Mucosa of descending colon (tissue), 3 donors: ENCODE measurements around the gene CARMIL1. TPM values are rescaled to one million over a fixed set of nuclear protein-coding genes. Genes with fewer than 3 reads are reported as not detected.

Experiments used
- ATAC-seq: fragments of 200-7000 bp; cut with Tn5 transposase; one replicate; pipeline ENCODE4 v1.9.1; 2020; ENCODE audit warnings: mild to moderate bottlenecking, moderate library complexity
- DNase-seq, 3 donors: peaks; one replicate each; pipeline ENCODE4 v3.0.0-alpha.2; 2020
- H3K36me3 ChIP-seq: fragments of 200-600 bp; one replicate; pipeline ENCODE4 v1.8.0; 2021; ENCODE audit warnings: low read depth, mild to moderate bottlenecking
- H3K4me1 ChIP-seq: fragments of 200-600 bp; one replicate; pipeline ENCODE4 v1.8.0; 2021; ENCODE audit warnings: low read depth, mild to moderate bottlenecking
- H3K4me3 ChIP-seq: fragments of 200-600 bp; one replicate; pipeline ENCODE4 v1.8.0; 2021; ENCODE audit warnings: mild to moderate bottlenecking
- H3K9me3 ChIP-seq: fragments of 200-600 bp; one replicate; pipeline ENCODE4 v1.8.0; 2021; ENCODE audit warnings: mild to moderate bottlenecking
- intact Hi-C, 2 donors: fragments of 100-400 bp; cut with DNase I in 1 of 2; cut with micrococcal nuclease in 1 of 2; formaldehyde crosslinking; loops; one replicate each; pipeline versions ENCODE4 v1.11.0 to v1.11.1; 2022; cut with DNase I, micrococcal nuclease
- total RNA-seq, 3 donors: library from RNA; stranded (reverse); fragmentation: NEBNext Ultra II Directional in 2 of 3; extraction: Animal tissue kit (Norgen Biotek cat#: 25700) in 2 of 3; gene quantifications; one replicate each; pipeline versions ENCODE4 v1.2.1 to v1.2.4, GENCODE V29; 2021 to 2023
- TF ChIP-seq, protein P1 (sequence below): fragments of 200-600 bp; IDR thresholded peaks from one replicate; pipeline ENCODE4 v1.8.0; 2022; ENCODE audit warnings: antibody characterized with exemption, mild to moderate bottlenecking
- donor health status: DM: no; HTN: no; CAD: no; lungs with moderate emphysema.
- donor health status: DM: no; HTN: no; CAD: no.
- donor health status: DM: no; HTN: yes; CAD: no.

Gene CARMIL1
- total RNA-seq, 3 donors from 2014 or later = 21.8 to 61.0 (median 44.8) TPM

DNA sequence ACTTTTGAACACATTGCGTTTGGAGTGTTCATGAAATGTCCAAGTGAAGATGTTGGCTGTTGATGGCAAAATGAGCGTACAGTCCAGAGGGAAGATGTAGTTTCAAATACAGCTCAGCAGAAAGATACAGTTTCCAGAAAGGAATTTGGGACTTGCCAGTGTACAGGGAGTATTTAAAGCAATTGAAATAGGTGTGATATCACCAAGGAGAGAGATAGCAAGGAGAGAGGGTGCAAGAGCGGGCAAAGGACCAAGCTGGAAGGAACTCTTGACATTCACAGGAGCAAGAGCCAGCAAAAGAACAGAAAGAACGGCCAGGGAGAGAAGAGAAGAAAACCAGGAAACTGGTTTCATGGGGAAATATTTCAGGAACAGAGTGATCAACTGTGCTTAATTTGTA, 47.8 kb downstream of the CARMIL1 start:
- no peak overlapping the region for H3K4me3 ChIP-seq
- no peaks in the 10 kb centered on the region for H3K9me3 ChIP-seq
- no peaks in the 10 kb centered on the region for H3K36me3 ChIP-seq
- TF ChIP-seq, protein P1, sequence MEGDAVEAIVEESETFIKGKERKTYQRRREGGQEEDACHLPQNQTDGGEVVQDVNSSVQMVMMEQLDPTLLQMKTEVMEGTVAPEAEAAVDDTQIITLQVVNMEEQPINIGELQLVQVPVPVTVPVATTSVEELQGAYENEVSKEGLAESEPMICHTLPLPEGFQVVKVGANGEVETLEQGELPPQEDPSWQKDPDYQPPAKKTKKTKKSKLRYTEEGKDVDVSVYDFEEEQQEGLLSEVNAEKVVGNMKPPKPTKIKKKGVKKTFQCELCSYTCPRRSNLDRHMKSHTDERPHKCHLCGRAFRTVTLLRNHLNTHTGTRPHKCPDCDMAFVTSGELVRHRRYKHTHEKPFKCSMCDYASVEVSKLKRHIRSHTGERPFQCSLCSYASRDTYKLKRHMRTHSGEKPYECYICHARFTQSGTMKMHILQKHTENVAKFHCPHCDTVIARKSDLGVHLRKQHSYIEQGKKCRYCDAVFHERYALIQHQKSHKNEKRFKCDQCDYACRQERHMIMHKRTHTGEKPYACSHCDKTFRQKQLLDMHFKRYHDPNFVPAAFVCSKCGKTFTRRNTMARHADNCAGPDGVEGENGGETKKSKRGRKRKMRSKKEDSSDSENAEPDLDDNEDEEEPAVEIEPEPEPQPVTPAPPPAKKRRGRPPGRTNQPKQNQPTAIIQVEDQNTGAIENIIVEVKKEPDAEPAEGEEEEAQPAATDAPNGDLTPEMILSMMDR = no peak
- no peak for ATAC-seq
- no peak for DNase-seq
- peaks cover 10% of the 10 kb centered on the region for H3K4me1 ChIP-seq
- intact Hi-C loops = no loop called here

DNA sequence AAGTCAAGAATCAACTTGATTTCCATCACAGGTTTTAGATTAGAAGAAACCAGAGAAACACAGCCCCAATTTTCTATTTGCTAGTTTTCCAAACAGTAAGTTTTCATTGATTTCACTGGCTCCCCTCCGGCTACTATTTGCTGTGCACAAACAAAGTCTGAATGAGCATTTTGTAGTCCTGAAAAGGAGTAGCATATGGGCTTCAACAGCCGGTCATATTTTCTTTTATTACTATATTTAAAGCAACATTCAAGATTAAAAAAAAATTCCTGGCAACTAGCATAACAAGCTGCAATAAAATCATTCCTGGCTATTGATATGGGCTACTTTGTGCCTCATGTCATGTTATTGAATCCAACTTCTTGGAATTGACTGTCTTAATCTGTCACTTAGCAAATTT, 48.3 kb downstream of the CARMIL1 start:
- no peaks in the 10 kb centered on the region for H3K9me3 ChIP-seq
- H3K4me1 ChIP-seq = peaks cover 10% of the 10 kb centered on the region
- ATAC-seq = peak; percentile 50
- no peaks in the 10 kb centered on the region for H3K36me3 ChIP-seq
- TF ChIP-seq, protein P1 = no peak
- H3K4me3 ChIP-seq = no peak overlapping the region
- intact Hi-C loops = no loop called here
- no peak for DNase-seq

DNA sequence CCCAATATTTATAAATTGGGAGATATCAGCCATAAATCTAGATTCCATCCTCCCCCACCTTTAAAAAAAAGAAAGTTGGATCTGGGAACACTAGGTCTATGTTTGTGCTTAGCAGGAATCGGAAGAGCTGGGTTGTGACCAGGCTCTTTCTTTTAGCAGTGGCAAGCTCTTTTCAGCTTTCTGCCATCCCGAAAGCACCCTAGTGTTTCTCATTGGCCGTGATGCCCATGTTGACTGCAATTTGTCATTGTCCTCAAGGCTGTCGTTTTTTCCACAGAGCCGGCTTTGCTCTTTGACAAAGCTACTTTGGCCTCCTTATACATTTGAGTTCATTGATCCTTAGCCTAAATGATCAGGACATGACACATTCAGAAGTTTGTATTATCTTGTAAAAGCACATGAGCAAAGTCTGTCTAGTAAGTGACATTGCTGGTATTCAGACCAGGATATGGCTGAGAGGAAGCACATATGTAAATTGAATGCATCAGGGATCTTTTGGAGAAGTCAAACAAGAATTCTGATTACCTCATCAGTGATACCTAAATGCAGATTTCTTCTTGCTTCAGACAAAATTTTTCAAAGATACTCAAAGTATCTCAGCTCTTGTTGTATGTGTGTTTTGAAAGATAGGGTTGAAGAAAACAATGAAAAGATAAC, 50.1 kb downstream of the CARMIL1 start:
- ATAC-seq = peak; percentile 34
- no peaks in the 10 kb centered on the region for H3K36me3 ChIP-seq
- TF ChIP-seq, protein P1 = no peak
- peaks cover 14% of the 10 kb centered on the region for H3K4me1 ChIP-seq
- H3K9me3 ChIP-seq = no peaks in the 10 kb centered on the region
- intact Hi-C loops = no loop called here
- no peak overlapping the region for H3K4me3 ChIP-seq
- DNase-seq = no peak

DNA sequence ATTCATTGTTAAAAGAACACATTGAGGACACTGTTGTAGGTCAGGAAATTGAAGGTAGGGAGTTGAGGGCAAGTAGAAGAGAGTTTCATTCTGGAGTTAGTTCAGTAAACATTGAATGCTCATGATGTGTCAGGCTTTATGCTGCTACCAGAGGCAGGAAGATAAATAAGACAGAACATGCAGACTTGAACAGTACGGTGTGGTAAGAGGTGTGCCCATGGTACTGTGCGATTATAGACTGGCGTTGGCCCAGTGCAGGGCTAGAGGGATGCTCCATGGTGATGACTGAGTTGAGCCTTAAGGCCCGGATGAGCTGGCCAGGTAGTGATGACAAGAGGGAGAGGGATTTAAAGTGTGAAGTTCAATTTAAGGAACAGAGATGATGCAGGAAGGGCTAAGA, 50.8 kb downstream of the CARMIL1 start:
- DNase-seq (no peak), ATAC-seq (peak; percentile 22)
- no peaks in the 10 kb centered on the region for H3K9me3 ChIP-seq
- H3K36me3 ChIP-seq = no peaks in the 10 kb centered on the region
- no peak overlapping the region for H3K4me3 ChIP-seq
- TF ChIP-seq, protein P1 = no peak
- peaks cover 14% of the 10 kb centered on the region for H3K4me1 ChIP-seq
- intact Hi-C loops = no loop called here

DNA sequence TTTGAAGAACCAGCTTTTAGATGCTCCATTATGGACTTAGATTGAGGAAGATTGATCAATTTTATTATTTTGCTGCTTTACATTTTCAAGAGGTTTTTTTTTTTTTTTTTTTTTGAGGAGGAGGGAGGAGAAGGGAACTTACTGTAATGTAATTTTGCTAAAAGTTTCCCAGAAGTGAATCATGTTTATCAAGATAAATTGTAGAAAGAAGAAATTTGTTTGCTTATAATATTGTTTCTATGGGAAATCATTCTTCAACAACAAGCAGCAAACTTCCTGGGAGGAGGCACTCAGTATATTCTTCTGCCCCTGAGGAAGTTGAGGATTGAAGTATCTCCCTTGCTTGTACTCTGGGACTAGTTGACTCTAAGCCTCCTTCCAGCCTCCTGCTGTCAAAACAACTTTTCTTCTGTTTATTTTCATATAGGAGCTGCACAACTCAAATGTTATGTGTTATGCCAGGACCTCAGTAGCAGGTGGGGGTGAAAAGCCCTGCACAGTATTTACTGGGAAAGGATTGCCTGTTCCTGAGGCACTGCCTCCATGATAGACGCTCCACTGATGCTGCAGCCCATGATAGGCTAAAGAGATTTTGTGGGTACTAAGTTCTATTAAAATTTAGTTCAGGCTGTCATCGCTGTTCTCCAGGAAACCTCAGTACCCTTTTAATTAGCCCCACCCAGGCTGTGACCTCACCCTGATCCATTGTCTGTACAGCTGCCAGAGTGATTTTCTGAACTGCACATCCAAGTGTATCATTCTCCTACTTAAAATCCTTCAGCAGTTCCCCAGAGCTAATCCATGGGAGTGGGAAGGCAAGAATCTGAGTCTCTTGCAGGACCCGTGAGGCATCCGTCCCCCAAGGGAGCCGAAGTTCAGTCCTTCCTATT, 51.9 kb downstream of the CARMIL1 start:
- Histone ChIP-seq H3K4me3 (no peak overlapping the region), H3K4me1 (peaks cover 15% of the 10 kb centered on the region), H3K36me3 (no peaks in the 10 kb centered on the region), H3K9me3 (no peaks in the 10 kb centered on the region)
- DNase-seq = no peak
- TF ChIP-seq, protein P1 = no peak
- no peak for ATAC-seq
- intact Hi-C loops = no loop called here
